ENCODE results near the gene MPL.

DNA sequence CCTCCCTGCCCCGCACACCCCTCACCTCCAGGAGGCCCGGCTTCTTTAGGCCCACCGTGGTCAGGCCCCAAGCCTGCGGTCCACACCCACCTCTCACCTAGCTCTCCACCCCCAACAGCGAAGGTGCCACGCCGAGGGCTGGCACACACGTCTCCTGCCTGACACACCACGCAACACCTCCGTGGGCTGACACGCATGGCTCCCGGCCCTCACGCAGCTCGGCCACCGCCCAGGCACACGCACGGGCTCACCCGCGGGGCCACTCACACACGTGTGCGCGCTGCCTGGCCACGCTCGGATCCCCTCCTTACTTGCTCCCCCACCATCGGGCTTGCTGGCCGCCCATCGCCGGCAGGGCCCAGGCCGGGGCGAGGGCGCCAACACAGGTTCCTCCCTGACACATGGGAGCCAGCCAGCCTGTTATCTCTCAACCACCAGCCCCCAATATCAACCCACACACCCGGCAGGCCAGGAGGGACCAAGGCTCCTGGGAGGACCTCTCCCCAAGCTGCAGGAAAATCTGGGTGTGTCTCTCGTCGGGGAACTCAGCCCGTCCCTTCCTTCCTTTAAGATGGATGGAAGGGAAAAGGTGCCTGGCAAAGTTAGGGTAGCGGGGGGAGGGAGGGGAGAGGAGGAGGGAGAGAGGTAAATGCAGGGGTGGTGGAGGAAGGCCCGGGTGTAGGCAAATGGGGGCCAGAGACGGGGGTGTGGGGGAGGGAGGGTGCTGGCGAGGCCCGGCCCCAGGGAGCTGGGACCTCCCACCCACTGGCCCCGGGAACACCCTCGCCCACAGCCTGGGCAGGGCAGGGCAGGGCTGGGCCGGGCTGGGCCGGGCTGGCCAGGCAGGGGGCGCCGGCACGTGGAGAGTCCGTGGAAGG is 29.6 kb downstream of the MPL start:
- TF ChIP-seq, protein P1, sequence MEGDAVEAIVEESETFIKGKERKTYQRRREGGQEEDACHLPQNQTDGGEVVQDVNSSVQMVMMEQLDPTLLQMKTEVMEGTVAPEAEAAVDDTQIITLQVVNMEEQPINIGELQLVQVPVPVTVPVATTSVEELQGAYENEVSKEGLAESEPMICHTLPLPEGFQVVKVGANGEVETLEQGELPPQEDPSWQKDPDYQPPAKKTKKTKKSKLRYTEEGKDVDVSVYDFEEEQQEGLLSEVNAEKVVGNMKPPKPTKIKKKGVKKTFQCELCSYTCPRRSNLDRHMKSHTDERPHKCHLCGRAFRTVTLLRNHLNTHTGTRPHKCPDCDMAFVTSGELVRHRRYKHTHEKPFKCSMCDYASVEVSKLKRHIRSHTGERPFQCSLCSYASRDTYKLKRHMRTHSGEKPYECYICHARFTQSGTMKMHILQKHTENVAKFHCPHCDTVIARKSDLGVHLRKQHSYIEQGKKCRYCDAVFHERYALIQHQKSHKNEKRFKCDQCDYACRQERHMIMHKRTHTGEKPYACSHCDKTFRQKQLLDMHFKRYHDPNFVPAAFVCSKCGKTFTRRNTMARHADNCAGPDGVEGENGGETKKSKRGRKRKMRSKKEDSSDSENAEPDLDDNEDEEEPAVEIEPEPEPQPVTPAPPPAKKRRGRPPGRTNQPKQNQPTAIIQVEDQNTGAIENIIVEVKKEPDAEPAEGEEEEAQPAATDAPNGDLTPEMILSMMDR (IDR thresholded peaks at IDR 0.05; ENCODE audit: insufficient read depth, low read depth, low read length): no peak
- no peak for TF ChIP-seq EZH2 (IDR thresholded peaks at IDR 0.05; ENCODE audit: insufficient read depth, low read length)

Data from astrocyte (in vitro differentiated cells and primary cell).